HG03342 (cell line): ENCODE data around the gene SCP2.

ENCODE experiments used
- ATAC-seq: cut with Tn5 transposase; IDR thresholded peaks from one replicate; pipeline ENCODE4 v1.9.1; 2021; ENCODE audit warnings: mild to moderate bottlenecking, moderate library complexity; ENCODE audit not compliant: unreplicated experiment

The SCP2 gene, protein sequence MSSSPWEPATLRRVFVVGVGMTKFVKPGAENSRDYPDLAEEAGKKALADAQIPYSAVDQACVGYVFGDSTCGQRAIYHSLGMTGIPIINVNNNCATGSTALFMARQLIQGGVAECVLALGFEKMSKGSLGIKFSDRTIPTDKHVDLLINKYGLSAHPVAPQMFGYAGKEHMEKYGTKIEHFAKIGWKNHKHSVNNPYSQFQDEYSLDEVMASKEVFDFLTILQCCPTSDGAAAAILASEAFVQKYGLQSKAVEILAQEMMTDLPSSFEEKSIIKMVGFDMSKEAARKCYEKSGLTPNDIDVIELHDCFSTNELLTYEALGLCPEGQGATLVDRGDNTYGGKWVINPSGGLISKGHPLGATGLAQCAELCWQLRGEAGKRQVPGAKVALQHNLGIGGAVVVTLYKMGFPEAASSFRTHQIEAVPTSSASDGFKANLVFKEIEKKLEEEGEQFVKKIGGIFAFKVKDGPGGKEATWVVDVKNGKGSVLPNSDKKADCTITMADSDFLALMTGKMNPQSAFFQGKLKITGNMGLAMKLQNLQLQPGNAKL

DNA sequence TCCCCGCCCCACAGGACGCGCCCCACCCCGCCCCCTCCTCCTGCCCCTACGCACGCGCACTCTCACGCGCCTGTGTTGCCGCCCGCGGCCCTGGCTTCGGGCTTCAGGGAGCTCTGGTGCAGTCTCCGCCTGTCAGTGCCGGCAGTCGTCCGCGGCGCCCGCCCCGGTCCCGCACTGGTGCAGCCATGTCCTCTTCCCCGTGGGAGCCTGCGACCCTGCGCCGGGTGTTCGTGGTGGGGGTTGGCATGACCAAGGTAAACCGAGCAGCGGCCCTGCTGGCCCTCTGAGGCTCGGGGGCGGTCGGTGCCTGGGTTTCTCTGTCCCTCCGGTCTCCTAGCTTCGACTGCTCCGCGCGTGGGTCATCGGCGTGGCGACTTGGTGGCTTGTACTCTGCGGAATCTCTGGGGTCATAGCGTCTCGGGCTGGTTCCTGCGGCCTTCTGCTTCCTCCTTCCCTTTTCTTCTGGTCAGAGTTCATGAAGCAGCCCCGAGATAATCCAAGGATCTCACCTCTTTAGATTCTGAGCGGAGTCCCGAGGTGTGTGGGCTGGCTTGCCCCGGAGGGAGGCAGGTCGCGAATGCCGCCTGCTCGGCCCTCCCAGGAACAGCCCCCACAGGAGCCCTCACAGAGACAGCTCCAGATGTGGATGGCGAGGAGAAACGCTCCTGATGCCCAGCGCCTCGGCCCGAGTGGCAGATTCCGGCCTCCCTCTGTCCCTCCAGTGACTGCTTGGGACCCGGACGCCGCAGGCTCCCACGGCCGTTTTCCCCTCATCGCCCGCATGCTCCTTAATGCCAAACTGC is at the start of gene SCP2:
Gene SCP2 (plus strand): TSS at position 65 of the 803 bp plus-strand sequence. CDS start 121 bp downstream, at position 186.
- ATAC-seq = no peak

DNA sequence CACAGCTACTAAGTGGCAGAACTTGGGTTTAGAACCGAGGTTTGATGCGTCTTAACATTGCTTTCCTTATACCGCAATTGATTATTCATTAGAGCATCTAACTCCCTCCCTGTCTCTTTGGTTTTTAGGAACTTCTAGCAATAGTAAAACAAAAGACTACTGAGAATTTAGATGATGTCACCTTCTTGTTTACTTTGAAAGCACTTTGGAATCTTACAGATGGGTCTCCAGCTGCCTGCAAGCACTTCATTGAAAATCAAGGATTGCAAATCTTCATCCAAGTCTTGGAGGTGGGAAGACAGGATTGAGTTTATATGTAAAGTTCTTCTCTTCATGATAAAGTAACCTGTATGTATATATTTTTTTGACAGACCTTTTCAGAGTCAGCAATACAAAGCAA is 49.5 kb upstream of the SCP2 start:
- no peak for ATAC-seq

- no peak for ATAC-seq
Observed at GRCh38 chr1:52880206-52880605, 46.9 kb upstream of the SCP2 start.

DNA sequence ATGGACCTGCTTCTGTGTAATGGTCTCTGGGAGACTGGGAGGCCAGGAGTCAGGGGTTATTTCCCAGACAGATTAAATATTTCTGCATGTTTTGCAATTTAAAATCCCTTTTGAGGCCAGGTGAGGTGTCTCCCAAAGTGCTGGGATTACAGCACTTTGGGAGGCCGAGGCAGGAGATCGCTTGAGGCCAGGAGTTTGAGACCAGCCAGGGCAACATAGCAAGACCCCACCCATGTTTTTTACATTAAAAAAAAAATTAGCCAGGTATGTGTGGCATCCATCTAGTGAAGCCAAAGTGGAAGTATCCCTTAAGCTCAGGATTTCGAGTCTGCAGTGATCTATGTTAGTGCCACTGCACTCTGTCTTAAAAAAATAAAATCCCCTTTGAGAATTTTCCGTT is 39.6 kb upstream of the SCP2 start:
- no peak for ATAC-seq

DNA sequence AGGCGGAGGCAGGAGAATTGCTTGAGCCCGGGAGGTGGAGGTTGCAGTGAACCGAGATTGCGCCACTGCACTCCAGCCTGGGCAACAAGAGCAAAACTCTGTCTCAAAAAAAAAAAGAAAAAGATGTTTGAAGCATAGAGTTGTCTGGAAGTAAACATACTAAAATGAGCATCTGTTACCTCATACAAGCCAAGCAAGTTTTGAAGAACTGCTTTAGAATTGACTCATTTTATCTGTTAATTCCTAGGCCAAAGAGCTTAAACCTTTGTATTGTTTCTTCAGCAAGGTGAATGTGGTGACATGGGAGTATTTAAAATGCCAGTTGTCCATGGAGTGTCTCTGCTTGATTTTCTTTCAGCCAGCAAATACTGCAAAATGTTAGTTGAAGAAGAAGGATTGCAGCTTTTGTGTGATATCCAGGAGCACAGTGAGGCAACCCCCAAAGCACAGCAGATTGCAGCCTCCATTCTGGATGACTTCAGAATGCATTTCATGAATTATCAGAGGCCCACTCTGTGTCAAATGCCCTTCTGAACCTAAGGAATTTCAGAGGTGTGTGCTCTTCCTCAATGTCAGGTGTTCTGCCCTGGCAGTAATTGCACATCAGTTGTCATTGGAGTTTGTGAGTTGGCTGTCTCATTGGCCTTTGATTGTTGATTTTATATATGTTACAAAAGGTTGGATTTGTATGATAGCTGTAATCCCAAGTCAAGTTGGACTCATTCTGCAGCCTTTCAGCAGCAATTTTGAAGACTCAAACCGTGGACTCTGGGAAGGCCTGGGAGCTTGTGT is 34.5 kb upstream of the SCP2 start:
- no peak for ATAC-seq

- no peak for ATAC-seq
Observed at GRCh38 chr1:52899445-52899894, 27.6 kb upstream of the SCP2 start.

DNA sequence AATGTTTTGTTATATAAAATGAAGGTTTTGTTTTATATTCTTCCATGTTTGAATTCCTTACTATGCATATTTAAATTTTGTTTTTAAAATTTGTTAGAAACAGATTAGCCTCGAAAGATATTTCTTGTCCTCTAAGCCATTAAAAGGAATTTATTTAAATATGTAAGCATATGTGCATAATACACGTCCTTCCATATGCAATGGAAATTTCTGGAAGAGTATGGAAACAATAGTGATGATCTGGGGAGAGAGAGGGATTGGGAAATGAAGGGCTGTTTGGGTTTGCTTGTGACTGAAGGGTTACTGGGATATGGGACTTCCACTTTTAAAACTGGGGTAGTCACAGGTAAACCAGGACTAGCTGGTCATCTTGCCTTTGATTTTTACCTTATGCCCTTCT is 26.7 kb upstream of the SCP2 start:
- no peak for ATAC-seq

GRCh38 chr1:52901384-52901783 is 25.7 kb upstream of the SCP2 start:
- no peak for ATAC-seq

DNA sequence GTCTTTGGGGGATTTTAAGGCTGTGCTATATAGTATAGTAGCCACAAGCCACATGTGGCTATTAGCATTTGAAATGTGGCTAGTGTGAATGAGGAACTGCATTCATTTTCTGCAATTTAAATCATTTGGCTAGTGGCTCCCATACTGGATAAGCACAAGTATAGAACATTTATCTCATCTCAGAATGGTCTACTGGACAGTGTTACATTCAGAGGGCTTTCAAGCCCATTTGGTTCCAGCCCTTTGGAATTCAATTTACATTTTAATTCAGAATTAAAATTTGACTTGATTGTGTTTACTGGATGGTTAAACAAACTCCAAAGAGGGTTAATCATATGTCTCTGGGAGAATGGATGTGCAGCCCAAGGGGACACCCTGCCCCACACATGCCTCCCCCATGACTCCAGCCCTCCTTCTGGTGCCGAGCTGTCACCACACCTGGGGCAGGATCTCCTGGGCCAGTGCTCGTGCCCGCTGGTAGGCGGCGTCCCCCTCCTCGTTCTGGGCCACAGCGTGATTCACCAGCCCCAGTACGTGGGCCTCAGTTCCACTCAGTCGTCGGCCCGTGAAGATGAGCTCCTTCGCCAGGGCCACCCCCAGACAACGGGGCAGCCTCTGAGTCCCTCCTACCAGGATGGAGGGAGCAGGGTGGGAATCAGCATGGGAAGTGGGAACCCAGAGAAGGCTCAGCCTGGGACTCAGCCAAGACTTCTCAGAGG is 22.7 kb upstream of the SCP2 start:
- ATAC-seq = no peak

DNA sequence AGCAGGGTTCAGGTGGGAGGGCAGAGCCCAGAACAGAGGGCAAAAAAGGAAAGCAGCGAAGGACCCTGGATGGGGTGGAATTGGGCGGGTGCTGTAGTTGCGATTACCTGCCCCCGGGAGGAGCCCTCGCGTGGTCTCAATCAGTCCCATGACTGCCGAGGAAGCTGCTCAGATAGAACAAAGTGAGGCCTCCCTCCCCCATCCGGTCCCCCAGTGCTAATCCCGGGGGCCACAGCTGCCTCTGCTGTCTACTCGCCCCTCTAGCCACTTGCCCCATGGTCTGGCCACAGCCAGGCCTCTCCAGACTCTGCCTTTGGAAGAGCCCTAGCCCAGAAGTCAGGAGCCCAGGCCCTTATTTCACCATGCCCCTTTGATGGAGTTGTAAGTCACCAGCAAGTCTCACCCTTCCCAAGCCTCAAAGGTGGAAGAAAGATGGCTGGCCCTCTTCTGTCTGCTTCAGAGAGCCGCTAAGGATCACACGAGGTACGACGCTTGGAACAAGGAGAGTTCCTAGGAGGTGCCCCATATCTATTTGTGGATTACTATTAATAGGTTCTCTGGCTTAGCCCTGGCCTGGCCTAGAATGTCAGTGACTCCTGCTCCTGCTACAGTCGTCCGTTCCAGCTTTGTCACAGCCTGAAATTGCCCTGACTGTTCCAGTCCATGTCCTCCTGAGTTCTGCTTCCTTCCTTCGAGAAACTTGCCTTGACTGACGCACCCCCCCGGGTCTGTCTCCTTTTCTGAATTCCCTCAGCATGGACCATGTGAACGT is 22.0 kb upstream of the SCP2 start:
- peak; percentile 49 for ATAC-seq

DNA sequence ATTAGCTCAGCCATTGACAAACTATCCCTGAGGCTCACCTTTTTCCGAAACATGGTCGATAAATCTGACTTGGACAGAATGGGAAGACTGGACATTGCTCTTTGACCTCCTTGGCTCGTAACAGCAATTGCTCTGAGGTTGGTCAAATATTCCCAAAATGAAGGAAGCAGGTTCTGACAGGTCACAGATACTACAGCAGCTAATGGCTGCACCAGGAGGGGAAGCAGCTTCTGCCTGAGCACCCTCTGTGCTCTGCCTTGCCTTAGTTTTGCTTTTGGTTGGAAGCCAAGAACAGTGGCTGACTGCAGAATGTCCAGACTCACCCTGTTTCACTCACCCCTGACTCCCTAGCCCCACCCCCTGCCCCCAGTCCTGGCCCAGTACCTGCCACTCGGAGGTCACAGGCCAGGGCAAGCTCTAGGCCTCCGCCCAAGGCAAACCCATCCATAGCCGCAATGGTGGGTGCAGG is 20.9 kb upstream of the SCP2 start:
- no peak for ATAC-seq

- no peak for ATAC-seq
Observed at GRCh38 chr1:52907068-52907811, 19.8 kb upstream of the SCP2 start.

DNA sequence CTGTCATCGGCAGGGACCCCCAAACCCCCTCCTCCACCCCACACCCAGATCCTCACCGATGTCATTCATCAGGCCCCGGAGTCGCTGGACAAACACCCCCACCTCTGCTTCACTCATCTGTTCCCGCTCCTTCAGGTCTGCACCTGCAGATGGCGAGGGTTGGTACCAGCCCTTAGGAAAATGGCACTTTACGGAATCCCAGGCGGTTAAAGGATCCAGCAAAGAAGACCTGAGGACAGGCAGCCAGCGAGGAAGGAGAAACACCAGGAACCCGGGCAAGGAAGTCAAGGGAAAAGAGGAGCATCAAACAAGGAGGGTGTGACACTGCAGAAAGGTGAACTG is 19.3 kb upstream of the SCP2 start:
- ATAC-seq = no peak

- no peak for ATAC-seq
Observed at GRCh38 chr1:52911541-52911940, 15.5 kb upstream of the SCP2 start.

DNA sequence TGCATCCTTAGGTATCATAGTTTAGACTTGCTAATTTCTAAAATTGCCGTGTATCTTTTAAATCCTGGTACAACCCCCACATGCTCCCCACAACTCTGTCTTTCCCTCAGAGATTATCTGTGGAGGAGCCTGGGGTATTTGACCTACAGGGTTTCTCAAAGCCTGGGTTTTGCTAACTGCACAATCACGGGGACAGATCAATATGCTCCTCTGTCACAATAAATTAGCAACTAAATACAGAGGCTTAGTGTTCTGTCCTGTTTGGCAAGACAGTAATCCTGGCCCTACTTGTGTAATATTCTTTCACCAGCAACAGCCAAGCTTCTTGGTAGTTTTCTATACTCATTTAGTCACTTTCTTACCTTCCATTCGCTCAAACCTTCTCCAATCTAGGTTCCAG is 14.1 kb upstream of the SCP2 start:
- ATAC-seq = no peak

DNA sequence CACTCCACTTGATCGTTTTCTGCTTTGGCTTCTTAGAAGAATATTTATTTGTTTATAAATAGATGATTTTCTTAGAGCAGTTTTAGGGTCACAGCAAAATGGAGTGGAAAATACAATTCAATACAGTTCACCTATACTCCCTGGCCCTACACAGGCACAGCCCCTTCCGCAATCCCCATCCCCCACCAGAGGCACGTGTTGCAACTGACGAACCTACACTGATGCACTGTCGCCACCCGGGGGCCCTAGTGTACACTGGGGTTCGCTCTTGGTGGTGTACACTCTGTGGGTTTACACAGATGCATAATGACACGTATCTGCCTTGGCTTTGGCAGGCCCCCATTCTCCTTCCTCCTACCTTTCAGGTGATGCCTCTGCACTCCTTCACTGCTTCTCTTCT is 13.5 kb upstream of the SCP2 start:
- no peak for ATAC-seq

DNA sequence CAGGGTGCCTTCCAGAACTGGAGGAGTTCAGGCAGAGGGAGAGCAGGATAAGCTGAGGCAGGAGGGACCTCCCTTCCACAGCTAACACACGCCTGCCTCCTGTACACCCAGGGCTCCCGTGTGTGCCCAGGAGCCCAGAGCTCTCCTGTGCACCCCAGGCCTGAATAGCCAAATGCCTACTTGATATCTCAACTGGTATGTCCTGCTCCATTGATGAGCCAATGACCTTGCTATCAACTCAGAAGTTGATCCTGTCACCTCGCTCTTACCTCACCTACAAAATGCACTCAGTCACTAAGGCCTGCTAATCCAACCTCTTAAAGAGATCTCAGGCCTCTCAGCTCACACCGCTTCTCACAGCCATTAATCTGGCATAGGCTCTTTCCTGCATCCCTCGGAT is 12.6 kb upstream of the SCP2 start:
- ATAC-seq = no peak

DNA sequence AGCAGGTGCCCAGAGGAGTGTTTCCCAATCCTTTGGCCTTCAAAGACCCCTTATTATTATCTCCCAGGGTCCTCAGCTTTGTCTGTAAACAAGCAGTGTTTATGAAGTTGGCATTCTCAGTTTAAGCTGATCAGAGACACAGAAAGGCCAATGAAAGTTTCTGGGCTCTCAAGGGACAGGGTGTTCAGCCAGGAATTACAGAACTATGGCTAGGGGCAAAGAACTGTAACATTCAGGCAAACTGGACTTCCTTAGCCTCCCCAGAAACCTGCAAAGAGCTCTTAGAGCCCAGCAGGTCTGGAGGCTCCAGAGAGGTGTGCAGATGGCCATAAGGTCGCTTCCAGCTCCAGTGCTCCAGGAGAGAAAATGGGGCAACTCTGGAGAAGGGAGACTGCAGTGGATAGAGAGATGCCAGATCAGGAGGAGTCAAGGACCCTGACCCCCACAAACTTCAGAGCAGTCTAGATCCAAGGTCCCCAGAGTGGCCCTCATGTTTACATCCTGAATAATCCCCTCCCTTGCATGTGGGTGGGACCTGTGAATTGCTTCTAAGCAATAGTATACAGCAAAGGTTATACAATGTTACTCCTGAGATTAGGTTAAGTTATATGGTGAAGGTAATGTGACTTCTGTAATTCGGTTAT is 11.7 kb upstream of the SCP2 start:
- ATAC-seq = no peak

DNA sequence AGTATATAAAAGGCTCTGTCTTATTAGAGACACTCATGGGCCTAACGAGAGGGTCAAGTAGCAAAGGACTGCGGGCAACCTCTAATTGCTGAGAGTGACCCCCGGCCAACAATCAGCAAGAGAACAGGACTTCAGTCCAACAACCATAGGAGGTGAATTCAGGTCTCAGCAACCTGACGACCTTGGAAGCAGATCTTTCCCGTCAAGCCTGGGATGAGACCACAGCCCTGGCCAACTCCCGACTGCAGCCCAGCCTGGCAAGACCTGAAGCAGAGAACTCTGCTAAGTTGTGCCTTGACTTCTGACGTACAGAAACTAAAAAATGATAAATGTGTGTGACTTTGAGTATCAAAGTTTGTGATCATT is 11.2 kb upstream of the SCP2 start:
- ATAC-seq = no peak
